Measurements from ENCODE around the gene RBFOX2. TPM values are rescaled to one million over a fixed set of nuclear protein-coding genes. Genes with fewer than 3 reads are reported as not detected.

Gene RBFOX2
- total RNA-seq, 2 experiments from 2014 or later = 54.3 to 78.7 TPM

GRCh38 chr22:36002718-36003260 lies 25.8 kb downstream of the RBFOX2 start:
- POLR2A ChIA-PET = interaction anchor here (1.1 kb wide), 1 partner anchor 57 kb away, joined by 3 read pairs; no protein-coding TSS in a partner anchor

GRCh38 chr22:36002084-36002483 lies 26.5 kb downstream of the RBFOX2 start:
- H3K4me3 ChIP-seq (ENCODE audit: low read depth, low read length, poor library complexity, severe bottlenecking) = no peak overlapping the region
- BruUV-seq (replicated peaks) = no TSS peak
- H2AFZ ChIP-seq (ENCODE audit: low read length) = no peak overlapping the region
- no peaks in the 10 kb centered on the region for H3K36me3 ChIP-seq (ENCODE audit: insufficient read depth, low read length)
- TF ChIP-seq CTCF (conservative IDR thresholded peaks at IDR 0.05; ENCODE audit: low read length) = no peak
- TF ChIP-seq EZH2phosphoT487 (IDR thresholded peaks at IDR 0.05; ENCODE audit: borderline replicate concordance, low read depth, low read length) = no peak
- H3K9me3 ChIP-seq (ENCODE audit: low read length) = no peaks in the 10 kb centered on the region
- ChIA-PET CTCF (ENCODE audit: unreplicated experiment) (no interaction called here), POLR2A (interaction anchor here (1.1 kb wide), 1 partner anchor 56 kb away, joined by 3 read pairs; no protein-coding TSS in a partner anchor)
- H4K20me1 ChIP-seq (ENCODE audit: insufficient read depth, low read length) = 0 out of 2 replicates have a peak, but pooled peaks cover 3% of the 10 kb centered on the region
- H3K4me2 ChIP-seq (ENCODE audit: low read length) = no peak overlapping the region
- no peak overlapping the region for H3K27ac ChIP-seq (ENCODE audit: low read depth, low read length, poor library complexity, severe bottlenecking)
- DNase-seq (ENCODE audit: low spot score) = no peak
- H3K9me2 ChIP-seq (ENCODE audit: insufficient read depth, low read length) = no peaks in the 10 kb centered on the region
- no peaks in the 10 kb centered on the region for H3K4me1 ChIP-seq (ENCODE audit: insufficient read depth, low read length, poor library complexity, severe bottlenecking)
- peaks cover 39% of the 10 kb centered on the region for H3K79me2 ChIP-seq (ENCODE audit: insufficient read depth, low read depth, low read length)
- intact Hi-C loops (cut with micrococcal nuclease; ENCODE audit: unreplicated experiment) = no loop called here

More at GRCh38 chr22:36002718-36003260, 25.8 kb downstream of the RBFOX2 start:
- Histone ChIP-seq H3K4me2 (ENCODE audit: low read length) (no peak overlapping the region), H4K20me1 (ENCODE audit: insufficient read depth, low read length) (0 out of 2 replicates have a peak, but pooled peaks cover 3% of the 10 kb centered on the region), H3K9me2 (ENCODE audit: insufficient read depth, low read length) (no peaks in the 10 kb centered on the region), H3K4me3 (ENCODE audit: low read depth, low read length, poor library complexity, severe bottlenecking) (no peak overlapping the region), H2AFZ (ENCODE audit: low read length) (no peak overlapping the region), H3K27ac (ENCODE audit: low read depth, low read length, poor library complexity, severe bottlenecking) (no peak overlapping the region), H3K9me3 (ENCODE audit: low read length) (no peaks in the 10 kb centered on the region), H3K79me2 (ENCODE audit: insufficient read depth, low read depth, low read length) (peaks cover 39% of the 10 kb centered on the region), H3K4me1 (ENCODE audit: insufficient read depth, low read length, poor library complexity, severe bottlenecking) (peaks cover 1% of the 10 kb centered on the region), H3K36me3 (ENCODE audit: insufficient read depth, low read length) (no peaks in the 10 kb centered on the region)
- intact Hi-C loops (cut with micrococcal nuclease; ENCODE audit: unreplicated experiment) = no loop called here
- DNase-seq (ENCODE audit: low spot score) = no peak
- BruUV-seq (replicated peaks) = no TSS peak
- TF ChIP-seq EZH2phosphoT487 (IDR thresholded peaks at IDR 0.05; ENCODE audit: borderline replicate concordance, low read depth, low read length) (no peak), CTCF (conservative IDR thresholded peaks at IDR 0.05; ENCODE audit: low read length) (no peak)
- CTCF ChIA-PET (ENCODE audit: unreplicated experiment) = no interaction called here

- Histone ChIP-seq H3K4me1 (ENCODE audit: insufficient read depth, low read length, poor library complexity, severe bottlenecking) (peaks cover 2% of the 10 kb centered on the region), H3K27ac (ENCODE audit: low read depth, low read length, poor library complexity, severe bottlenecking) (no peak overlapping the region), H3K9me2 (ENCODE audit: insufficient read depth, low read length) (no peaks in the 10 kb centered on the region), H3K79me2 (ENCODE audit: insufficient read depth, low read depth, low read length) (peaks cover 14% of the 10 kb centered on the region), H2AFZ (ENCODE audit: low read length) (no peak overlapping the region), H3K9me3 (ENCODE audit: low read length) (no peaks in the 10 kb centered on the region), H3K4me2 (ENCODE audit: low read length) (no peak overlapping the region), H4K20me1 (ENCODE audit: insufficient read depth, low read length) (no peaks in the 10 kb centered on the region), H3K4me3 (ENCODE audit: low read depth, low read length, poor library complexity, severe bottlenecking) (no peak overlapping the region), H3K36me3 (ENCODE audit: insufficient read depth, low read length) (0 out of 2 replicates have a peak, but pooled peaks cover 11% of the 10 kb centered on the region)
- no peak for DNase-seq (ENCODE audit: low spot score)
- POLR2A ChIA-PET = interaction anchor here (0.8 to 1.6 kb wide), 5 partner anchors 11 to 59 kb away, joined by 3 to 4 read pairs (median 4); no protein-coding TSS in a partner anchor
- TF ChIP-seq EZH2phosphoT487 (IDR thresholded peaks at IDR 0.05; ENCODE audit: borderline replicate concordance, low read depth, low read length) (no peak), CTCF (conservative IDR thresholded peaks at IDR 0.05; ENCODE audit: low read length) (no peak)
- intact Hi-C loops (cut with micrococcal nuclease; ENCODE audit: unreplicated experiment) = no loop called here
- BruUV-seq (replicated peaks) = no TSS peak
- CTCF ChIA-PET (ENCODE audit: unreplicated experiment) = no interaction called here
Measured at GRCh38 chr22:35998748-35999147, 29.9 kb downstream of the RBFOX2 start.

Data from OCI-LY7 (cell line).